ENCODE results near the gene ARSA. TPM values are rescaled to one million over a fixed set of nuclear protein-coding genes. Genes with fewer than 3 reads are reported as not detected.

The ARSA gene
- total RNA-seq, 1 experiment from 2014 or later, result 11.3 TPM

- Histone ChIP-seq H3K9ac (ENCODE audit: low read length) (no peak overlapping the region), H3K27ac (ENCODE audit: low read length) (no peak overlapping the region), H3K27me3 (ENCODE audit: low read length) (no peaks in the 10 kb centered on the region), H3K4me1 (ENCODE audit: insufficient read depth, low read length) (peaks cover 4% of the 10 kb centered on the region; the same call in 1 of the 2 replicates), H4K20me1 (ENCODE audit: low read length) (no peaks in the 10 kb centered on the region), H3F3A (ENCODE audit: low read length, unreplicated experiment) (no peaks in the 10 kb centered on the region), H3K9me3 (ENCODE audit: low read length) (no peaks in the 10 kb centered on the region), H3K36me3 (ENCODE audit: low read depth, low read length) (no peaks in the 10 kb centered on the region), H3K4me3 (ENCODE audit: low read length) (no peak overlapping the region), H3K9me2 (replicated peaks; ENCODE audit: low read length) (no peaks in the 10 kb centered on the region), H3K4me2 (ENCODE audit: low read length) (peak overlapping the region; percentile 81; the same call in 1 of the 2 replicates), H2AFZ (ENCODE audit: low read length) (no peak overlapping the region), H3K79me2 (ENCODE audit: low read length) (no peaks in the 10 kb centered on the region)
- DNase-seq (no peak), ATAC-seq (no peak)
- CTCF ChIA-PET, result no interaction called here
- BruUV-seq (replicated peaks), result no TSS peak
- TF ChIP-seq, protein P1, sequence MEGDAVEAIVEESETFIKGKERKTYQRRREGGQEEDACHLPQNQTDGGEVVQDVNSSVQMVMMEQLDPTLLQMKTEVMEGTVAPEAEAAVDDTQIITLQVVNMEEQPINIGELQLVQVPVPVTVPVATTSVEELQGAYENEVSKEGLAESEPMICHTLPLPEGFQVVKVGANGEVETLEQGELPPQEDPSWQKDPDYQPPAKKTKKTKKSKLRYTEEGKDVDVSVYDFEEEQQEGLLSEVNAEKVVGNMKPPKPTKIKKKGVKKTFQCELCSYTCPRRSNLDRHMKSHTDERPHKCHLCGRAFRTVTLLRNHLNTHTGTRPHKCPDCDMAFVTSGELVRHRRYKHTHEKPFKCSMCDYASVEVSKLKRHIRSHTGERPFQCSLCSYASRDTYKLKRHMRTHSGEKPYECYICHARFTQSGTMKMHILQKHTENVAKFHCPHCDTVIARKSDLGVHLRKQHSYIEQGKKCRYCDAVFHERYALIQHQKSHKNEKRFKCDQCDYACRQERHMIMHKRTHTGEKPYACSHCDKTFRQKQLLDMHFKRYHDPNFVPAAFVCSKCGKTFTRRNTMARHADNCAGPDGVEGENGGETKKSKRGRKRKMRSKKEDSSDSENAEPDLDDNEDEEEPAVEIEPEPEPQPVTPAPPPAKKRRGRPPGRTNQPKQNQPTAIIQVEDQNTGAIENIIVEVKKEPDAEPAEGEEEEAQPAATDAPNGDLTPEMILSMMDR (conservative IDR thresholded peaks at IDR 0.05; ENCODE audit: low read depth, low read length), result no peak
- TF ChIP-seq EZH2phosphoT487 (IDR thresholded peaks at IDR 0.05; ENCODE audit: borderline replicate concordance, low read length) (no peak), EZH2 (IDR thresholded peaks at IDR 0.05; ENCODE audit: low read length, unreplicated experiment) (no peak)
- intact Hi-C loops (cut with micrococcal nuclease), result no loop called here
- POLR2A ChIA-PET (ENCODE audit: unreplicated experiment), result no interaction called here
Observed at GRCh38 chr22:50676180-50676636, 48.3 kb upstream of the ARSA start.

DNA sequence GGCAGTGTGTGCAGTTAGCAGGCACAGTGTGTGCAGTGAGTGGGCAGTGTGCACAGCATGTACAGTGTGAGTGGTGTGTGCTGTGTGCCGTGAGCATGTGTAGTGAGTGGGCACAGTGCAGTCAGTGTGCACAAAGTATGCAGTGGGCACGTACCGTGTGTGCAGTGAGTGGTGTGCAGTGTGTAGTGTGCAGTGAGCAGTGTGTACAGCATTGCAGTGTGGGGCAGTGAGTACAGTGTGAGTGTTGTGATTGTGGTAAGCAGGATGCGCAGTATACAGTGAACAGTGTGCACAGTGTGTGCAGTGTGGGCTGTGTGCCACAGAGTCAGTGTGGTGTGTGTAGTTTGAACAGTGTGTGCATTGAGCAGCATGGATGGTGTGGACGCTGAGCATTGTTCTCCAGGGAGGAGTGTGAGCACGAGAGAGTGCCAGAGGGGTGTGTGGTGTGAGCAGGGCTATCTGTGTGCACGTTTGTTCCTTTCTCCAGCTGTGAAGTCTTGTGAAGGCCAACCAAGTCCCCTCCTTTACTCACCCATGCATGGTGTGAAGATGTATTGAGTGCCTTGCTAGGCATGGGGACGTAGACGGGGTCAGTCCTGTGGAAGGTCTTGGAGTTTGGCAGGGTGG, 47.7 kb upstream of the ARSA start:
- POLR2A ChIA-PET (ENCODE audit: unreplicated experiment), result no interaction called here
- BruUV-seq (replicated peaks), result no TSS peak
- TF ChIP-seq, protein P1 (conservative IDR thresholded peaks at IDR 0.05; ENCODE audit: low read depth, low read length), result no peak
- no peak for TF ChIP-seq EZH2phosphoT487 (IDR thresholded peaks at IDR 0.05; ENCODE audit: borderline replicate concordance, low read length)
- no peak for TF ChIP-seq EZH2 (IDR thresholded peaks at IDR 0.05; ENCODE audit: low read length, unreplicated experiment)
- H3K79me2 ChIP-seq (ENCODE audit: low read length), result no peaks in the 10 kb centered on the region
- intact Hi-C loops (cut with micrococcal nuclease), result no loop called here
- DNase-seq, result no peak
- H4K20me1 ChIP-seq (ENCODE audit: low read length), result no peaks in the 10 kb centered on the region
- no peak overlapping the region for H3K9ac ChIP-seq (ENCODE audit: low read length)
- CTCF ChIA-PET, result no interaction called here
- H3K27me3 ChIP-seq (ENCODE audit: low read length), result no peaks in the 10 kb centered on the region
- ATAC-seq, result no peak
- H2AFZ ChIP-seq (ENCODE audit: low read length), result peak overlapping the region; percentile 81; the same call in 1 of the 2 replicates
- H3K9me2 ChIP-seq (replicated peaks; ENCODE audit: low read length), result no peaks in the 10 kb centered on the region
- no peaks in the 10 kb centered on the region for H3K9me3 ChIP-seq (ENCODE audit: low read length)
- H3F3A ChIP-seq (ENCODE audit: low read length, unreplicated experiment), result no peaks in the 10 kb centered on the region
- H3K36me3 ChIP-seq (ENCODE audit: low read depth, low read length), result no peaks in the 10 kb centered on the region
- H3K4me3 ChIP-seq (ENCODE audit: low read length), result peak overlapping the region; percentile 71
- peak overlapping the region; percentile 81 for H3K4me2 ChIP-seq (ENCODE audit: low read length)
- no peak overlapping the region for H3K27ac ChIP-seq (ENCODE audit: low read length)
- H3K4me1 ChIP-seq (ENCODE audit: insufficient read depth, low read length), result peaks cover 4% of the 10 kb centered on the region; the same call in 1 of the 2 replicates
